HepG2 (cell line): Measurements from ENCODE around the gene DST. TPM values are rescaled to one million over a fixed set of nuclear protein-coding genes. Genes with fewer than 3 reads are reported as not detected.
A peak's percentile ranks its signal among the peaks of the same experiment; 100 is the strongest.

Source experiments
- ATAC-seq: fragments of 200-7000 bp; cut with Tn5 transposase; 3 replicates; pipeline ENCODE4 v1.9.1; 2020; ENCODE audit warnings: mild to moderate bottlenecking, moderate library complexity
- BruUV-seq: library from RNA; stranded (reverse); fragments of 400-500 nt; replicated peaks from 2 replicates; lab custom pipeline; 2021; lab: Mats Ljungman, UMichigan
- CTCF ChIA-PET: fragments of 300-600 bp; formaldehyde crosslinking; extraction: SDS; loops from one replicate; lab custom pipeline; 2021; ENCODE audit warnings: low total read pairs, inconsistent platforms, low intra/inter-chr PET ratio; lab: Yijun Ruan, JAX
- POLR2A ChIA-PET: fragments of 350-600 bp; sonication (Branson Sonifier 250); formaldehyde crosslinking; loops from one replicate; lab custom pipeline; 2020; ENCODE audit warnings: antibody characterized with exemption, inconsistent platforms; lab: Yijun Ruan, JAX
- DNase-seq: peaks from one replicate; pipeline ENCODE4 v3.0.0-alpha.2; 2015; ENCODE audit warnings: low spot score
- FAIRE-seq: peaks from 3 replicates; lab custom pipeline; 2011; peaks lifted over from hg19 to GRCh38; lab: Jason Lieb, UNC
- H2AFZ ChIP-seq: one replicate; pipeline ENCODE4 v1.6.1; 2011; ENCODE audit warnings: low read length, inconsistent platforms
- H3K27ac ChIP-seq: fragments of 300-600 bp; 3 replicates; pipeline ENCODE4 v1.8.0; 2011; ENCODE audit warnings: mixed run types, mild to moderate bottlenecking, mixed read lengths, low read length, inconsistent platforms; ENCODE audit not compliant: insufficient read depth; ENCODE audit errors: extremely low read length
- H3K27me3 ChIP-seq, 2 experiments: fragments of 200-600 bp in 1 of 2; 2 replicates in 1 of 2; 3 replicates in 1 of 2; pipeline versions ENCODE4 v1.6.0 to v1.8.0; 2011; ENCODE audit warnings: low read length in 2 of 2, mild to moderate bottlenecking in 2 of 2, moderate library complexity in 2 of 2, inconsistent platforms in 1 of 2; ENCODE audit not compliant: insufficient read depth in 2 of 2, control insufficient read depth in 1 of 2
- H3K36me3 ChIP-seq, 2 experiments: fragments of 200-600 bp in 1 of 2; replicated peaks in 1 of 2; 2 replicates in 1 of 2; 3 replicates in 1 of 2; pipeline versions ENCODE4 v1.5.1 to v1.8.0; 2011; ENCODE audit warnings: low read length in 2 of 2, inconsistent platforms in 1 of 2; ENCODE audit not compliant: insufficient read depth in 2 of 2, control insufficient read depth in 1 of 2
- H3K4me1 ChIP-seq: 2 replicates; pipeline ENCODE4 v1.5.1; 2012; ENCODE audit warnings: low read length, inconsistent platforms; ENCODE audit not compliant: insufficient read depth
- H3K4me2 ChIP-seq: 2 replicates; pipeline ENCODE4 v1.6.0; 2011; ENCODE audit warnings: low read depth, low read length, inconsistent platforms
- H3K4me3 ChIP-seq, 3 experiments: fragments of 200-600 bp in 1 of 3; sonication (generic), shearing (Covaris generic) in 1 of 3; replicated peaks in 1 of 3; 2 replicates each; pipeline ENCODE4 v1.5.1; 2011 to 2016; ENCODE audit warnings: low read length in 3 of 3, inconsistent platforms in 2 of 3, low read depth in 2 of 3, mild to moderate bottlenecking in 2 of 3, control low read depth in 1 of 3, mixed read lengths in 1 of 3; ENCODE audit not compliant: insufficient read depth in 1 of 3
- H3K79me2 ChIP-seq: one replicate; pipeline ENCODE4 v1.6.1; 2011; ENCODE audit warnings: low read length, inconsistent platforms; ENCODE audit not compliant: insufficient read depth
- H3K9ac ChIP-seq: 2 replicates; pipeline ENCODE4 v1.6.0; 2011; ENCODE audit warnings: mild to moderate bottlenecking, low read depth, low read length, inconsistent platforms; ENCODE audit not compliant: insufficient read depth
- H3K9me3 ChIP-seq: 2 replicates; pipeline ENCODE4 v1.5.1; 2012; ENCODE audit warnings: mild to moderate bottlenecking, low read length
- H4K20me1 ChIP-seq: 2 replicates; pipeline ENCODE4 v1.6.0; 2011; ENCODE audit warnings: inconsistent platforms, mild to moderate bottlenecking, low read length, moderate library complexity; ENCODE audit not compliant: insufficient read depth
- ATF1 ChIP-seq: IDR thresholded peaks from 2 replicates; pipeline ENCODE4 v1.6.1; 2016; ENCODE audit warnings: mild to moderate bottlenecking, control low read depth
- CBX2 ChIP-seq, 2 experiments: fragments of 200-600 bp in 1 of 2; sonication (generic); formaldehyde crosslinking in 1 of 2; IDR thresholded peaks; 2 replicates each; pipeline versions ENCODE4 v1.7.0 to v1.8.1; 2018 to 2022; ENCODE audit warnings: low read depth in 2 of 2, low read length in 1 of 2, mild to moderate bottlenecking in 1 of 2, missing genetic modification reagents in 1 of 2
- CHD2 ChIP-seq: IDR thresholded peaks from 2 replicates; pipeline ENCODE4 v1.6.1; 2011; ENCODE audit warnings: low read depth, low read length, improper control_type of control experiment
- CHD4 ChIP-seq: fragments of 200-600 bp; sonication (generic); IDR thresholded peaks from 2 replicates; pipeline ENCODE4 v1.7.0; 2017; ENCODE audit warnings: mild to moderate bottlenecking, low read length, borderline replicate concordance
- DRAP1 ChIP-seq: IDR thresholded peaks from 2 replicates; pipeline ENCODE4 v1.6.1; 2016; ENCODE audit warnings: missing genetic modification reagents, missing compliant biosample characterization
- FOXA1 ChIP-seq, 2 experiments: fragments of 450-650 bp in 1 of 2; sonication (generic) in 1 of 2; formaldehyde crosslinking in 1 of 2; IDR thresholded peaks; 2 replicates each; pipeline versions ENCODE4 v1.4.0 to v1.6.1; 2016 to 2020; ENCODE audit warnings: missing genetic modification reagents in 1 of 2
- GZF1 ChIP-seq: sonication (generic); formaldehyde crosslinking; IDR thresholded peaks from 2 replicates; pipeline ENCODE4 v1.5.1; 2020; ENCODE audit warnings: mild to moderate bottlenecking, missing genetic modification reagents
- MAFF ChIP-seq: IDR thresholded peaks from 2 replicates; pipeline ENCODE4 v1.6.1; 2011; ENCODE audit warnings: low read depth, low read length, improper control_type of control experiment
- MAFK ChIP-seq, 2 experiments: IDR thresholded peaks in 1 of 2; conservative IDR thresholded peaks in 1 of 2; 2 replicates each; pipeline ENCODE4 v1.6.1; 2011; ENCODE audit warnings: improper control_type of control experiment in 2 of 2, low read length in 2 of 2
- MTA1 ChIP-seq: sonication (generic); formaldehyde crosslinking; IDR thresholded peaks from 2 replicates; pipeline ENCODE4 v1.4.0; 2020; ENCODE audit warnings: missing genetic modification reagents, mild to moderate bottlenecking, borderline replicate concordance
- RELA ChIP-seq: sonication (generic); formaldehyde crosslinking; IDR thresholded peaks from 2 replicates; pipeline ENCODE4 v1.4.0; 2020; ENCODE audit warnings: missing genetic modification reagents
- TCF7 ChIP-seq: sonication (generic); IDR thresholded peaks from 2 replicates; pipeline ENCODE4 v1.6.1; 2016; ENCODE audit warnings: antibody characterized with exemption, low read depth
- ZNF205 ChIP-seq: IDR thresholded peaks from 2 replicates; pipeline ENCODE4 v1.6.1; 2018; ENCODE audit warnings: missing biosample characterization, missing genetic modification reagents
- ZNF234 ChIP-seq: sonication (generic); formaldehyde crosslinking; conservative IDR thresholded peaks from 2 replicates; pipeline ENCODE4 v1.5.1; 2020; ENCODE audit warnings: mild to moderate bottlenecking, missing genetic modification reagents
- ZNF24 ChIP-seq: fragments of 450-650 bp; IDR thresholded peaks from 2 replicates; pipeline ENCODE4 v1.6.1; 2017; ENCODE audit warnings: antibody characterized with exemption, mild to moderate bottlenecking
- WGBS: methylation state at CpG from one replicate; pipeline ENCODE4 v1.1.6; 2017; ENCODE audit warnings: low lambda C conversion rate; 5-methylcytosine and 5-hydroxymethylcytosine counted together
- in situ Hi-C: cut with HindIII; loops from 2 replicates; pipeline ENCODE4 v1.10.0; 2017; ENCODE audit warnings: low pct_unique_long_range_greater_than_20kb; ENCODE audit not compliant: extremely low pct_ligation_motif_present
- intact Hi-C: fragments of 100-400 bp; cut with micrococcal nuclease; formaldehyde crosslinking; loops from one replicate; pipeline ENCODE4 v1.10.0; 2022; ENCODE audit not compliant: unreplicated experiment
- polyA plus RNA-seq, 8 experiments: library from polyadenylated mRNA; depleted of rRNA in 3 of 8; stranded (reverse) in 7 of 8; unstranded in 1 of 8; fragments of >200 nt; fragmentation: Illumina TruSeq in 4 of 8; extraction: Trizol in 4 of 8; gene quantifications; 2 replicates each; pipeline versions ENCODE4 v1.2.1 to v1.2.3, GENCODE V29; 2011 to 2016; ENCODE audit warnings: low read depth in 4 of 8, missing spikeins in 1 of 8, mixed read lengths in 1 of 8; ENCODE audit not compliant: insufficient read depth in 1 of 8
- total RNA-seq, 5 experiments: library from RNA; depleted of rRNA; stranded (reverse); fragments of >200 nt; fragmentation: Illumina TruSeq; extraction: Trizol; gene quantifications; 2 replicates each; pipeline ENCODE4 v1.2.3, GENCODE V29; 2016; ENCODE audit warnings: low read depth in 1 of 5

Gene DST
- total and polyA plus RNA-seq, 2 of the 13 experiments (the other 11 are each of a cell fraction or from before 2014, with no cell fraction given) = 64.4 to 89.0 TPM

- ChIA-PET CTCF (no interaction called here), POLR2A (no interaction called here)
- Histone ChIP-seq H3K4me1 (peaks cover 8% of the 10 kb centered on the region; the same call in 1 of the 2 replicates), H3K79me2 (no peaks in the 10 kb centered on the region), H3K27me3 (no peaks in the 10 kb centered on the region), H3K9me3 (peaks cover 21% of the 10 kb centered on the region), H4K20me1 (no peaks in the 10 kb centered on the region), H2AFZ (no peak overlapping the region), H3K4me2 (no peak overlapping the region), H3K9ac (no peak overlapping the region), H3K4me3 (no peak overlapping the region), H3K27ac (no peak overlapping the region), H3K36me3 (no peaks in the 10 kb centered on the region)
- FAIRE-seq (no peak), ATAC-seq (no peak), DNase-seq (no peak)
- BruUV-seq = no TSS peak
- TF ChIP-seq GZF1 (CRISPR knock-in tag) = no peak
- TF ChIP-seq MAFF = peak; percentile 86
- no peak for TF ChIP-seq ZNF234 (CRISPR knock-in tag)
- peak; percentile 90 to 91 for TF ChIP-seq MAFK (conservative IDR thresholded peaks at IDR 0.05 in 1 of 2, IDR thresholded peaks at IDR 0.05 in 1 of 2; ENCODE audit: low read length in 2 of 2)
- no peak for TF ChIP-seq CBX2 (IDR thresholded peaks at IDR 0.05; ENCODE audit: low read depth, low read length)
- TF ChIP-seq CBX2 (CRISPR knock-in tag; IDR thresholded peaks at IDR 0.05; ENCODE audit: low read depth) = no peak
- intact Hi-C loops (no loop called here), in situ Hi-C loops (no loop called here)
- WGBS = 52% methylated on average over 4 of the region's 4 CpGs
Measured at GRCh38 chr6:56435754-56436153, 206.9 kb downstream of the DST start.

GRCh38 chr6:56435326-56435725 lies 207.4 kb downstream of the DST start:
- Histone ChIP-seq H3K4me3 (no peak overlapping the region), H3K9ac (no peak overlapping the region), H3K36me3 (no peaks in the 10 kb centered on the region), H3K79me2 (no peaks in the 10 kb centered on the region), H3K27me3 (no peaks in the 10 kb centered on the region), H4K20me1 (no peaks in the 10 kb centered on the region), H3K27ac (no peak overlapping the region), H2AFZ (no peak overlapping the region), H3K9me3 (peaks cover 19% of the 10 kb centered on the region), H3K4me1 (peaks cover 8% of the 10 kb centered on the region; the same call in 1 of the 2 replicates), H3K4me2 (no peak overlapping the region)
- no peak for ATAC-seq
- ChIA-PET POLR2A (no interaction called here), CTCF (no interaction called here)
- intact Hi-C loops (no loop called here), in situ Hi-C loops (no loop called here)
- no peak for DNase-seq
- peak; percentile 26 for FAIRE-seq
- no peak for TF ChIP-seq TCF7
- TF ChIP-seq RELA (CRISPR knock-in tag) = no peak
- TF ChIP-seq CHD4 = no peak
- TF ChIP-seq ZNF205 = no peak
- TF ChIP-seq ATF1 (CRISPR knock-in tag) = no peak
- TF ChIP-seq MTA1 = no peak
- no peak for TF ChIP-seq DRAP1 (CRISPR knock-in tag)
- no peak for TF ChIP-seq ZNF24
- no peak for TF ChIP-seq CHD2
- TF ChIP-seq FOXA1 (IDR thresholded peaks at IDR 0.05) = no peak
- no peak for TF ChIP-seq FOXA1 (CRISPR knock-in tag; IDR thresholded peaks at IDR 0.05)
- no TSS peak for BruUV-seq
- 59% methylated on average over 2 of the region's 2 CpGs for WGBS
